ENCODE data around the gene RNF223. TPM values are rescaled to one million over a fixed set of nuclear protein-coding genes. Genes with fewer than 3 reads are reported as not detected.

RNF223 gene
- total RNA-seq, 6 donors from 2014 or later = 1.0 to 2.4 (median 1.8) TPM

- no peaks in the 10 kb centered on the region for H3K9me3 ChIP-seq
- H3K4me3 ChIP-seq = no peak overlapping the region
- H3K27me3 ChIP-seq = no peaks in the 10 kb centered on the region
- H3K4me1 ChIP-seq = peaks cover 13 to 30% (median 22%) of the 10 kb centered on the region in 4 donors
- ATAC-seq (ENCODE audit: low FRiP score in 2 of 2) (no peak), DNase-seq (peak in 1 of 2 donors; percentile 80)
- no peak for TF ChIP-seq CTCF (IDR thresholded peaks at IDR 0.05)
- no peak for TF ChIP-seq POLR2AphosphoS5 (IDR thresholded peaks at IDR 0.05)
- TF ChIP-seq POLR2A (IDR thresholded peaks at IDR 0.05) = no peak
- WGBS, 2 donors = 72 to 77% methylated on average over 14 to 19 of the region's 20 CpGs
- H3K27ac ChIP-seq = no peak overlapping the region
- no peaks in the 10 kb centered on the region for H3K36me3 ChIP-seq
Observed at GRCh38 chr1:1117469-1117831, 43.3 kb upstream of the RNF223 start.

GRCh38 chr1:1116701-1117468 lies 42.8 kb upstream of the RNF223 start:
- Histone ChIP-seq H3K4me1 (peaks cover 7 to 24% (median 16%) of the 10 kb centered on the region in 4 donors), H3K27ac (peak overlapping the region in 2 of 4 donors; percentile 15 to 89), H3K27me3 (no peaks in the 10 kb centered on the region), H3K36me3 (no peaks in the 10 kb centered on the region), H3K4me3 (peak overlapping the region; percentile 51 to 99 (median 83)), H3K9me3 (no peaks in the 10 kb centered on the region)
- 0 to 25% methylated on average over 2 to 28 of the region's 47 CpGs for WGBS, 2 donors
- peak in 1 of 2 donors; percentile 10 for ATAC-seq (ENCODE audit: low FRiP score in 2 of 2)
- TF ChIP-seq POLR2AphosphoS5 (IDR thresholded peaks at IDR 0.05) (no peak), POLR2A (IDR thresholded peaks at IDR 0.05) (no peak), EP300 (IDR thresholded peaks at IDR 0.05) (no peak), CTCF (IDR thresholded peaks at IDR 0.05) (no peak)
- no peak for DNase-seq

GRCh38 chr1:1115786-1116700 lies 41.9 kb upstream of the RNF223 start, which contains the start of gene C1orf159:
TSS of gene C1orf159 (minus strand) at chr1:1116089. CDS start at chr1:1091543, 24,546 bp downstream.
- 0 to 1% methylated on average over 21 to 65 of the region's 128 CpGs for WGBS, 2 donors
- no peaks in the 10 kb centered on the region for H3K9me3 ChIP-seq
- H3K36me3 ChIP-seq = no peaks in the 10 kb centered on the region
- H3K4me1 ChIP-seq = peaks cover 6 to 21% (median 14%) of the 10 kb centered on the region in 4 donors
- peak within 1 kb of the TSS; percentile 68 to 89 (median 82) for H3K27ac ChIP-seq
- H3K27me3 ChIP-seq = no peaks in the 10 kb centered on the region
- TF ChIP-seq POLR2A (IDR thresholded peaks at IDR 0.05) (peak in 1 of 4 donors; percentile 31), POLR2AphosphoS5 (IDR thresholded peaks at IDR 0.05) (peak; percentile 23 to 59), CTCF (IDR thresholded peaks at IDR 0.05) (peak in 4 of 6 experiments; percentile 9 to 26 (median 20)), EP300 (IDR thresholded peaks at IDR 0.05) (no peak)
- ATAC-seq (ENCODE audit: low FRiP score in 2 of 2) (peak; percentile 98 to 99), DNase-seq (peak; percentile 99 to 100)
- peak within 1 kb of the TSS; percentile 67 to 99 (median 97) for H3K4me3 ChIP-seq

GRCh38 chr1:1115136-1115785 lies 41.2 kb upstream of the RNF223 start:
- DNase-seq (peak in 1 of 2 donors; percentile 78), ATAC-seq (ENCODE audit: low FRiP score in 2 of 2) (no peak)
- Histone ChIP-seq H3K9me3 (no peaks in the 10 kb centered on the region), H3K27ac (peak overlapping the region; percentile 68 to 89 (median 82)), H3K4me3 (peak overlapping the region; percentile 67 to 99 (median 97)), H3K27me3 (no peaks in the 10 kb centered on the region), H3K4me1 (peaks cover 6 to 21% (median 14%) of the 10 kb centered on the region in 4 donors), H3K36me3 (no peaks in the 10 kb centered on the region)
- no peak for TF ChIP-seq POLR2AphosphoS5 (IDR thresholded peaks at IDR 0.05)
- TF ChIP-seq EP300 (IDR thresholded peaks at IDR 0.05) = no peak
- TF ChIP-seq CTCF (IDR thresholded peaks at IDR 0.05) = no peak
- no peak for TF ChIP-seq POLR2A (IDR thresholded peaks at IDR 0.05)
- 7 to 8% methylated on average over 27 to 31 of the region's 41 CpGs for WGBS, 2 donors
